ENCODE results near the gene CFAP57. TPM values are rescaled to one million over a fixed set of nuclear protein-coding genes. Genes with fewer than 3 reads are reported as not detected.

Gene CFAP57
- total RNA-seq, 4 donors from 2014 or later, result 0.40 to 5.6 (median 1.8) TPM

GRCh38 chr1:43246466-43247213 is 74.5 kb downstream of the CFAP57 start:
- intact Hi-C loops (cut with DNase I; ENCODE audit: low total_unique reads), result no loop called here
- Histone ChIP-seq H3K4me3 (no peak overlapping the region), H3K27ac (no peak overlapping the region), H3K9me3 (no peaks in the 10 kb centered on the region), H3K4me1 (no peaks in the 10 kb centered on the region), H3K36me3 (no peaks in the 10 kb centered on the region), H3K27me3 (no peaks in the 10 kb centered on the region)
- TF ChIP-seq POLR2A (IDR thresholded peaks at IDR 0.05), result no peak
- DNase-seq, result no peak

- Histone ChIP-seq H3K9me3 (no peaks in the 10 kb centered on the region), H3K27ac (no peak overlapping the region), H3K4me1 (no peaks in the 10 kb centered on the region), H3K27me3 (no peaks in the 10 kb centered on the region), H3K36me3 (no peaks in the 10 kb centered on the region), H3K4me3 (no peak overlapping the region)
- TF ChIP-seq POLR2A (IDR thresholded peaks at IDR 0.05) (no peak), CTCF (IDR thresholded peaks at IDR 0.05) (no peak)
- intact Hi-C loops (cut with DNase I; ENCODE audit: low total_unique reads), result no loop called here
- no peak for DNase-seq
Observed at GRCh38 chr1:43247256-43247921, 75.3 kb downstream of the CFAP57 start.

GRCh38 chr1:43250351-43250761 is 78.2 kb downstream of the CFAP57 start:
- intact Hi-C loops (cut with DNase I; ENCODE audit: low total_unique reads), result no loop called here
- DNase-seq, result no peak
- no peaks in the 10 kb centered on the region for H3K4me1 ChIP-seq
- no peaks in the 10 kb centered on the region for H3K36me3 ChIP-seq
- no peaks in the 10 kb centered on the region for H3K9me3 ChIP-seq
- no peaks in the 10 kb centered on the region for H3K27me3 ChIP-seq
- TF ChIP-seq POLR2A (IDR thresholded peaks at IDR 0.05), result no peak
- TF ChIP-seq CTCF (IDR thresholded peaks at IDR 0.05), result no peak
- no peak overlapping the region for H3K4me3 ChIP-seq
- no peak overlapping the region for H3K27ac ChIP-seq

- Histone ChIP-seq H3K27me3 (no peaks in the 10 kb centered on the region), H3K9me3 (no peaks in the 10 kb centered on the region), H3K36me3 (no peaks in the 10 kb centered on the region), H3K4me1 (no peaks in the 10 kb centered on the region), H3K4me3 (no peak overlapping the region), H3K27ac (no peak overlapping the region)
- DNase-seq, result no peak
- TF ChIP-seq POLR2A (IDR thresholded peaks at IDR 0.05) (no peak), CTCF (IDR thresholded peaks at IDR 0.05) (no peak)
- intact Hi-C loops (cut with DNase I; ENCODE audit: low total_unique reads), result no loop called here
Observed at GRCh38 chr1:43251024-43251423, 78.9 kb downstream of the CFAP57 start.

GRCh38 chr1:43252225-43252624 is 80.1 kb downstream of the CFAP57 start:
- no peak overlapping the region for H3K27ac ChIP-seq
- TF ChIP-seq POLR2A (IDR thresholded peaks at IDR 0.05) (no peak), CTCF (IDR thresholded peaks at IDR 0.05) (no peak)
- no peak for DNase-seq
- no peaks in the 10 kb centered on the region for H3K4me1 ChIP-seq
- H3K27me3 ChIP-seq, result no peaks in the 10 kb centered on the region
- intact Hi-C loops (cut with DNase I; ENCODE audit: low total_unique reads), result no loop called here
- no peaks in the 10 kb centered on the region for H3K36me3 ChIP-seq
- no peak overlapping the region for H3K4me3 ChIP-seq
- H3K9me3 ChIP-seq, result no peaks in the 10 kb centered on the region

Measured in uterus (tissue), 4 donors.